GM19328 (cell line): Measurements from ENCODE around the gene LENG9.
"Not testable (repeated sequence)": the region's sequence is repeated elsewhere in the genome, so short reads cannot be mapped to it uniquely, and the experiment has no call there.

Source experiments
- ATAC-seq: cut with Tn5 transposase; IDR thresholded peaks from one replicate; pipeline ENCODE4 v1.9.1; 2021; ENCODE audit warnings: mild to moderate bottlenecking, moderate library complexity; ENCODE audit not compliant: unreplicated experiment

LENG9 gene

GRCh38 chr19:54480051-54480450 lies 16.5 kb upstream of the LENG9 start:
- no peak for ATAC-seq

GRCh38 chr19:54478677-54479266 lies 15.2 kb upstream of the LENG9 start:
- no peak for ATAC-seq

GRCh38 chr19:54477650-54478049 lies 14.1 kb upstream of the LENG9 start:
- no peak for ATAC-seq

GRCh38 chr19:54475706-54476105 lies 12.1 kb upstream of the LENG9 start:
- no peak for ATAC-seq

- no peak for ATAC-seq
Observed at GRCh38 chr19:54473892-54474372, 10.4 kb upstream of the LENG9 start.

- ATAC-seq: no peak
Observed at GRCh38 chr19:54473071-54473891, 9.7 kb upstream of the LENG9 start, which contains the start of gene CDC42EP5. Gene CDC42EP5, minus strand, starts transcription at chr19:54473296. Its CDS starts 7,749 bp downstream, at chr19:54465547.

- ATAC-seq: no peak
Observed at GRCh38 chr19:54470991-54471782, 7.6 kb upstream of the LENG9 start.

GRCh38 chr19:54470276-54470887 lies 6.8 kb upstream of the LENG9 start:
- no peak for ATAC-seq

- no peak for ATAC-seq
Observed at GRCh38 chr19:54469496-54469934, 5.9 kb upstream of the LENG9 start.

- ATAC-seq: not testable (repeated sequence)
Observed at GRCh38 chr19:54466110-54466480, 2.5 kb upstream of the LENG9 start.

- no peak for ATAC-seq
Observed at GRCh38 chr19:54465426-54466109, 2.0 kb upstream of the LENG9 start.

- peak; percentile 52 for ATAC-seq
Observed at GRCh38 chr19:54464630-54465425, 1.2 kb upstream of the LENG9 start.

GRCh38 chr19:54464044-54464629 lies 559 bp upstream of the LENG9 start:
- ATAC-seq: peak; percentile 30

- peak; percentile 4 for ATAC-seq
Observed at GRCh38 chr19:54462655-54463530, 685 bp downstream of the LENG9 start.

GRCh38 chr19:54462047-54462654 lies 1.4 kb downstream of the LENG9 start:
- ATAC-seq: no peak

- no peak for ATAC-seq
Observed at GRCh38 chr19:54461613-54462012, 2.0 kb downstream of the LENG9 start.

GRCh38 chr19:54461210-54461609 lies 2.4 kb downstream of the LENG9 start:
- ATAC-seq: no peak
